NCI-H2029 (cell line): ENCODE measurements around the gene LMTK3.
"Not testable (repeated sequence)": the region's sequence is repeated elsewhere in the genome, so short reads cannot be mapped to it uniquely, and the experiment has no call there.

Source experiments
- DNase-seq: peaks from one replicate; lab custom pipeline; 2025; lab: John Stamatoyannopoulos, UW

Gene LMTK3

GRCh38 chr19:48486706-48487105 lies 24.9 kb downstream of the LMTK3 start:
- not testable (repeated sequence) for DNase-seq

- no peak for DNase-seq
Observed at GRCh38 chr19:48484931-48485612, 26.6 kb downstream of the LMTK3 start.

GRCh38 chr19:48484247-48484893 lies 27.3 kb downstream of the LMTK3 start:
- no peak for DNase-seq

- no peak for DNase-seq
Observed at GRCh38 chr19:48483301-48483700, 28.3 kb downstream of the LMTK3 start.

- DNase-seq: peak; percentile 28
Observed at GRCh38 chr19:48481846-48482639, 29.6 kb downstream of the LMTK3 start.

- DNase-seq: no peak
Observed at GRCh38 chr19:48480558-48481500, 30.8 kb downstream of the LMTK3 start.

GRCh38 chr19:48480183-48480557 lies 31.5 kb downstream of the LMTK3 start:
- no peak for DNase-seq

GRCh38 chr19:48479686-48480085 lies 31.9 kb downstream of the LMTK3 start:
- DNase-seq: no peak

- no peak for DNase-seq
Observed at GRCh38 chr19:48478339-48479256, 33.0 kb downstream of the LMTK3 start.

- no peak for DNase-seq
Observed at GRCh38 chr19:48477698-48478338, 33.8 kb downstream of the LMTK3 start.

GRCh38 chr19:48477067-48477685 lies 34.5 kb downstream of the LMTK3 start:
- no peak for DNase-seq

GRCh38 chr19:48476176-48476575 lies 35.5 kb downstream of the LMTK3 start:
- no peak for DNase-seq

- DNase-seq: no peak
Observed at GRCh38 chr19:48475369-48476068, 36.1 kb downstream of the LMTK3 start.

- DNase-seq: no peak
Observed at GRCh38 chr19:48474084-48474592, 37.5 kb downstream of the LMTK3 start.

- no peak for DNase-seq
Observed at GRCh38 chr19:48473161-48473966, 38.3 kb downstream of the LMTK3 start.

GRCh38 chr19:48471836-48472235 lies 39.8 kb downstream of the LMTK3 start:
- DNase-seq: no peak

- DNase-seq: no peak
Observed at GRCh38 chr19:48470856-48471255, 40.8 kb downstream of the LMTK3 start.
